Stimulated activated CD4-positive, alpha-beta T cell treated with anti-CD3 and anti-CD28 coated beads, Interleukin-1b, Interleukin-23, amount 100 ng/mL, for 4 hours (primary cell): ENCODE measurements around the gene CRACDL.

ENCODE experiments used
- DNase-seq, 2 donors: peaks; one replicate each; pipeline ENCODE4 v3.0.0-alpha.2; 2020; ENCODE audit warnings: low read depth in 2 of 2

Gene CRACDL

GRCh38 chr2:98825020-98825350 is 111.0 kb downstream of the CRACDL start:
- no peak for DNase-seq

- DNase-seq, result no peak
Observed at GRCh38 chr2:98824256-98825019, 111.6 kb downstream of the CRACDL start.

- no peak for DNase-seq
Observed at GRCh38 chr2:98823196-98824170, 112.5 kb downstream of the CRACDL start.

GRCh38 chr2:98822301-98823164 is 113.5 kb downstream of the CRACDL start:
- DNase-seq, result peak; percentile 35 to 60

- DNase-seq, result no peak
Observed at GRCh38 chr2:98821629-98822135, 114.3 kb downstream of the CRACDL start.

DNA sequence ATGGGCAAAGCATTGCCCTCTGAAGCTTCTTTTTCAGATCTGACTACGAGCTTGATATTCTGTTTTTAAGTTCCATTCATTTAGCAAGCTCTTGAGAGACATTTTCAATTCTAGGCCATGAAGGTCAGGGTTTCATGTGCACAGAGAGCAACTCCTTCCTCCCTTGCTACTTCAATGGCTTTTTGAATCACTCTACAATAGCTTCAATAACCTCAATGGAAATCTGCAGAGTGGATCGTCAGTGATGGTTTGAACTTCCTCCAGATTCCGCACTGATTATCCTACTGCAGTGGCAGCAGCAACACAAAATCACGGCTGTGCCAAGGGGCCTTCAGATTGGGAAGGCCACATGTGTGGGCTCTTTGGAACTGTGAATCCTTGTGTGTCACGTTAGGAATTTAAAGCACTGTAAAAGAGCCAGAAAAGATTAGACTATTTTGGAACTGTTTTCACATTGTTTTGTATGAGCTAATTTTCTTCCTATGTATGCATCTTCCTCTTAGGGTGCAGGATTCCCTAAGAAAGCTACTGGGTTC is 116.7 kb downstream of the CRACDL start:
- no peak for DNase-seq

GRCh38 chr2:98818164-98818563 is 117.9 kb downstream of the CRACDL start:
- DNase-seq, result no peak

- DNase-seq, result no peak
Observed at GRCh38 chr2:98816281-98816680, 119.7 kb downstream of the CRACDL start.

GRCh38 chr2:98815795-98816194 is 120.2 kb downstream of the CRACDL start:
- no peak for DNase-seq

GRCh38 chr2:98811766-98812165 is 124.3 kb downstream of the CRACDL start:
- DNase-seq, result no peak

GRCh38 chr2:98810588-98810928 is 125.5 kb downstream of the CRACDL start:
- no peak for DNase-seq

GRCh38 chr2:98809878-98810587 is 126.0 kb downstream of the CRACDL start:
- DNase-seq, result no peak

- no peak for DNase-seq
Observed at GRCh38 chr2:98809116-98809515, 126.9 kb downstream of the CRACDL start.

DNA sequence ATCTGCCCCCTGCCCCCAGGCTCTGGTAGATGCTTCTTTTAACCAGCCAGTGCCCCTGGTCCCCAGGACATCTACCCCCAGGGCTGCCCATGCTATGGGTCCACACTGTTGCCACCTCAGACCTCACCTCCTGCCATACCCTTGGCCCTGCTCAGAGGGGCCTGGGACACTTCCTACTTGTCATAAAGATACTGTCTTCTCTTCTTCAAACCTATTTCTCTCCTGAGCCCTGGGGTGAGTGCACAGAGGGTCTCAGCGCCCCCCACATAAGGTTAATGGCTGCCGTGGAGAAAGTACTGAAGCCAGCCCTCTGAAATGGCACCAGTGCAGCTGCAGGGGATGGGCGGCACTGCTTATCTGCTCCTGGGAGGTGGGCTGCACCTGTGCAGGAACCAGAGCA is 127.5 kb downstream of the CRACDL start:
- no peak for DNase-seq

GRCh38 chr2:98807929-98808328 is 128.1 kb downstream of the CRACDL start:
- no peak for DNase-seq

GRCh38 chr2:98807221-98807620 is 128.8 kb downstream of the CRACDL start:
- no peak for DNase-seq

GRCh38 chr2:98806236-98806697 is 129.8 kb downstream of the CRACDL start:
- DNase-seq, result no peak

DNA sequence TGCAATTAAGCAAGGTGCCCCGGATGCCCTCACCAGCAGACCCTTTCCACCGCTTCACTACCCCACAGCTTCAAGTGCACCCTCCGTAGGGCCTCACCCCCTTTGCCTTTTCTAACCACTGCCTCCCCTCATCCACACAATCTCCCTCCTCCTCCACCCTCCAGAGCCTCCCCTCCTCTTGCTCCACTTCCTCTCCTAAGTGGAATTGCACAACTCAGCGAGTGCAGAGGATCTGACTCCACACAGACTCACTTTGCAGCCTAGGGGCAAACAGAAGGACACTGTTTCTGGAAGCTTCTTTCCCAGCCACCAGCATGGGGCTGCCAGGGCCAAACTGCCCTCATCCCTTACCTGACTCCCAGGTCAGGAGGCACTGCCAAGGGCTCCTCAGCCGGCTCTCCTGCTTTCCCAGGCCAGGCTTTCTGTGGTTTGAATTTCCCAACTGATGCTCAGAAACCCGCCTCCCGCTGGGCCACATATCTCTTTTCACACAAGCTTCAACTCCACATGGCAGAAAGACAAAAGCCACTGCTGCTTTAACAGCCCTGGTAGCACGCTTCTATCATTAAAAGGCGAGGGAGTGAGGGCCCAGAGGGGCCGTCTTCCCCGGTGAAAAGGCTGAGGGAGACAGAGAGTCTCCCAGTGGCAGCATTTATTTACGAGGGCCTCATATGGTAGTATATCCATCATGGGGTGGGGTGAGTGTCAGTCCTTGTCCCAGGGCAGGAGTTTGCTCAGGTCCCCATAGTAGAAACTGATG is 130.4 kb downstream of the CRACDL start:
- DNase-seq, result no peak

GRCh38 chr2:98804736-98805135 is 131.3 kb downstream of the CRACDL start:
- no peak for DNase-seq

GRCh38 chr2:98804265-98804650 is 131.8 kb downstream of the CRACDL start:
- no peak for DNase-seq
